GM21717 (cell line): ENCODE results near the gene ANKK1.

ENCODE experiments used
- ATAC-seq: cut with Tn5 transposase; IDR thresholded peaks from one replicate; pipeline ENCODE4 v1.9.1; 2021; ENCODE audit warnings: mild to moderate bottlenecking, moderate library complexity; ENCODE audit not compliant: unreplicated experiment

Gene ANKK1

DNA sequence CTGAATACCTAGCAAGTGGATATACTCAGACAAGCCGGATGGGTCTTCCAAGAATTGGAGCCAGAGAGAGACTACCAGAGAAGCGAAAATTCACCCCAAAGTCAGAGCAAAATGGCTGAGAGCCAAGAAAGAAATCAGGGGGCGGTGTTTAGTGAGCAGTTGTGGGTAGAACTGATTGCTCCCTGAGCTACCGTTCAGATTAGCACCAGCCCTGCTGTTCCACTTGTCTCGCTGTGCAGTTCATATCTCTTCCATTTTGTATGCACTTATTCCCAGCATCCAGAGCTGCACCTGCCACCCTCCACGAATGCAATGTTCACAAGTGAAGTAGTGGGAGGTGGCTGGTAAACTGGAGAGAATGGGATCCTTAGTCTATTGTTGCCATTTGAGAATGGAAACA is 62.2 kb downstream of the ANKK1 start:
- no peak for ATAC-seq
